G401 (cell line): Measurements from ENCODE around the gene EPHB2. TPM values are rescaled to one million over a fixed set of nuclear protein-coding genes. Genes with fewer than 3 reads are reported as not detected.
"Not testable (repeated sequence)": the region's sequence is repeated elsewhere in the genome, so short reads cannot be mapped to it uniquely, and the experiment has no call there.

Experiments used
- DNase-seq: peaks from one replicate; pipeline ENCODE4 v3.0.0-alpha.2; 2015; ENCODE audit warnings: low spot score
- in situ Hi-C: cut with HindIII; loops from 2 replicates; pipeline ENCODE4 v1.10.0; 2016; ENCODE audit warnings: low sequenced_read_pairs, mixed read lengths
- total RNA-seq: library from RNA; depleted of rRNA; stranded (reverse); fragments of >200 nt; shearing (Covaris generic); gene quantifications from 2 replicates; pipeline ENCODE4 v1.2.3, GENCODE V29; 2014

EPHB2 gene
- total RNA-seq, 1 experiment from 2014 or later, result 0.14 TPM

DNA sequence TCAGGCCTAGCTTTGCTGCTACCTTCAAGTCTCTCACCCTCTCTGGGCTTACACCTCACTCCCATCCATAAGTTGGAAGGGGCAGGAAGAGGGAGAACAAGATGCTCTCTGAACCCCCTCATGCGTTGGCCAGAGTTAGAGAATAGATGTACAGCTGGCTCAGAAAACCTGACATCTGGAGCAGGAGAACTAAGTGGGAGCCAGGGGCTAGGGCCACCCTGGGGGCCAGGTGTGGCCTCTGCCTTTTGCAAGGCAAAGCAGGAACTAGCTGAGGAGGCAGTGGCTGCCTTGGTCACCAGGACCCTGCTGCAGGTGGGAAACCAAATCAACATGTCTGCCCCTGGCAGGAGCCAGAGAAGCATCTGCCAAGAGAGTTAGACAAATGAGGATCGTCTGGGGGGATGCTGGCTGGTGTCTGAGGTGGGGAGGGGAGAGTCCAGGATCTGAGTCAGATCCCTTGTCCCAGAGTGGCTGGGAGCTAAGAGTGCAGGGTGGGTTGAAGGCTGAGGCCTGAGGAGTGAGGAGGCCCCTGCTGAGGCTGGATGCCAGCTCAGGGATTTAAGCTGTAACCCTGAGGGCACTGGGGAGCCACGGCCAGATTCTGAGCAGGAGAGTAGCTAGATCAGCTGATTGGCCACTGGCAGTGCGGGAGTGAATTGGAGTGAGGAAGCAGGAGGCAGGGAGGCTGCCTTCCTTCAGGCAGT lies 115.0 kb downstream of the EPHB2 start:
- DNase-seq, result no peak
- in situ Hi-C loops, result no loop called here

- in situ Hi-C loops, result no loop called here
- DNase-seq, result no peak
These were observed 116.3 kb downstream of the EPHB2 start for GRCh38 chr1:22826604-22827580.

DNA sequence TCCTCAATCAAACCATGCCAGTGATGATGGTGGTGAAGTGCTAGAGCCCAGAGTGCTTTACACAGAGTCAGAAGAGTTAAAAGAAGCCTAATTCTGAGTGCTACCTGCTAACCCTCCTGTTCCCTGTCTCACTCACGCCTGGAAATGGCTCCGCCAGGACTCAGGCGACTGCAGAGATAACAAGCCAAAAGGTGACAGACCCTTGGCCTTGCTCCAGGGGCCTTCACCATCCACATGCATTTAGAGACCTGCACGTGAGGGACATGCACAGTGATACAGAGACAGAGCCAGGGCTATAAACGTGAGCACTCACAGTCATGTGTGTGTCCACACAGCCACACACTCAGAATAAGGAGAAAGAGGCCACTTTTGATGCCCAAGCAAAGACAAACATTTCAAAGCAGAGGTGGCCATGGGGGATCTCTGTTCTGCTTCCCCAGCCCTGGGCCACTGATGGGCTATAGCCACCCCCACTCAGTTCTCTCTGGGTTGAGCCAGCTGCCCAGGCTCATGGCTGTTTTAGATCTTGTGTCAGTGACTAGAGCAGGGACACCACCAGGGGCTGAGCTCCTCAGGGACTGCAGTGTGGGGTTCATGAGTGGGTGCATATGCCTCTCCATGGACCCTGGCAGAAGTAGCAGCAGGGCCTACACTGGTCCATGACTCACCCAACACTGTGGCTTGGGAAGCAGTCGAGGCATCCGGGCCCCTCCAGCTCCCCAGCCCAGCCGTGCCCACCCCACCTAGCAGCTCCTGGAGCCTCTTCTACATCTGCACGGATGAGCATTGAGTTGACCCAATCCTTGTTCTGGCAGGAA lies 117.2 kb downstream of the EPHB2 start:
- in situ Hi-C loops, result no loop called here
- DNase-seq, result no peak

DNA sequence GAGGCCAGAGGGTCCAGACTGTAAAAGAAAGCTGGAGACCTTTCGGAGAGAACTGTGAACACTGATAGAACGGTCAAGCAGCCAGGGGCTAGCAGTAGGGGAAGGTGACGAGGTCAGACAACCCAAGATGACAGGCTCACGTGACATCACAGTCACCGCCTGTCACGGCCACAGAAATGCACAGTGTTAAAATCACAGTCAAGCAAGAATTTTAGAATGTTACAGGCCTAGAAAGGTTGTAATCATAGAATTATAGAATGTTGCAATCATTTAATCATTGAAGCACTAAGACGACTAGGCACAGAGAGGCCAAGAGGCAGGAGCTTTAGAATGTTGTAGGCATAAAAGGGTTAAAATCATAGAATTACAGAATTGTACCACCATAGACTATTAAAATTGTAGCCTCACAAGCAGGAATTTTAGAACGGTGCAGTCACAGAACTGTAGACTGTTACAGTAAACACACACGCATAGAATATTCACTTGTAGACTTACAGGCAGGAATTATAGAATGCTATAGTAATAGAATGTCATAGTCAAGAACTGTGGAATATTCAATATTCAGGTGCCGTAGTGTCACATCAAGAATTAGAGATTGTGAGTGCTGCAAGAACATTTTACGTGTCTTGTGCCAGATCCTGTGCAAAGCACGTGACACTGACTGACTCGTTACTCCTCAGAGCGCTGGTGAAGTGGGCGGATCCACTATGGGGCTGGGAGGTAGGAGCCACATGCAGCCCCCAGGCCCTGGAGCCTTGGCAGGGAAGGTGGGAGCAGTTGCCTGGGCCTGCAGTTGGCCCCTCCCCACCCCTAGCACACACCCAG lies 118.1 kb downstream of the EPHB2 start:
- no peak for DNase-seq
- in situ Hi-C loops, result no loop called here

DNA sequence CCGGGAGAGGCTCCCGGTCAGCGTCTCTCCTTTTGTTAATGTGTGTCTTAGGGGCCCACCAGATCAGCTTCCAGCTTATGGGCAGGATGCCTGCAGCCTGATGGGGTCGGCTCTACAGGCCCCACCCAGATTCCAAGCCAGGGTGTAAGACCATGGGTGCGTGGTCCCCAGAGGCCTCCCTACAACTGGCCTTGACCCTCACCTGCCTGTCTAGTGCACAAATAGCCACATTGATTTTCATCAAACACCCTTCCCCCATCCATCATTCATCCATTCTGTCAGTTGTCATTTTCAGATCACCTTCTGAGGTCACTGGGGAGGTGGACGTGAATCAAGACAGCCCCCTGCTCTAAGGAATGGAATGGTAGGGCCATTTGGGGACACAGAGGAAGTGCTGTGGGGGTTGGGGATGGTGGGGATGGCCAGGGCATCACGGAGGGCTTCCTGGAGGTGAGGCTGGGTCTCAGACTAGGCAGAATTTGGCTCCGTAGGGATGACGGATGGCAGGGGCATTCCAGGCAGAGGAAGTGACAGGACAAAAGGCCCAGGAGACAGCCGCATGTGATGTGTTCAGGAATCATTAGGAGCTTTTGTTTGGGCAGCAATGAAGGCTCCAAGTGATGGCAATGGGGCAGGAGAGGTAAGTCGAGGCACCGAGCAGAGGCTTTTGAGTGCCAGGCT lies 118.8 kb downstream of the EPHB2 start:
- no peak for DNase-seq
- in situ Hi-C loops, result no loop called here

DNA sequence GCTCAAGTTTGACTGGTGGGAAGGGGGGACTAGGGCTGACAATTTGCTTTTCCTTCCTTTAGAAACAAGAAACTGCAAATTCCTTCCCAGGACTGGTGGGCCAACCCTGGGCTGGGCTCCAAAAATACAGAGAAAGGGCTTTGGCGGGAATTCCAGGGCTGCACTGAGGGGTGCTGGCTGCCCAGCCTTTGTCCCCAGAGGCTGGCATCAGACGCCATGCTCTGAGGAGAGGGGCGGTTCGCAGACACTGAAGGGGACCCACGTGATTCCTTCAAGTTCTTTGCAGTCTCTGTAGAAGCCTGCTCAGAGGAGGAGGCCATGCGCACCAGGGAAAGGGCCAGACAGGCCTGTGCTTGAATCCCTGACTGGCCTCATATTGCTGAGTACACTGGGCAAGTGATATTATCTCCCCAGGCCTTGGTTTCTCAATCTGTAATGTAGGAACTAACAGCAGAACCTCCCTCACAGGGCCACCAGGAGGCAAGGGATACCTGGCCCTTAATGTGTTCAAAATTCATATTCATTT lies 119.5 kb downstream of the EPHB2 start:
- peak; percentile 15 for DNase-seq
- in situ Hi-C loops, result no loop called here

GRCh38 chr1:22830757-22831340 lies 120.2 kb downstream of the EPHB2 start:
- in situ Hi-C loops, result no loop called here
- no peak for DNase-seq

DNA sequence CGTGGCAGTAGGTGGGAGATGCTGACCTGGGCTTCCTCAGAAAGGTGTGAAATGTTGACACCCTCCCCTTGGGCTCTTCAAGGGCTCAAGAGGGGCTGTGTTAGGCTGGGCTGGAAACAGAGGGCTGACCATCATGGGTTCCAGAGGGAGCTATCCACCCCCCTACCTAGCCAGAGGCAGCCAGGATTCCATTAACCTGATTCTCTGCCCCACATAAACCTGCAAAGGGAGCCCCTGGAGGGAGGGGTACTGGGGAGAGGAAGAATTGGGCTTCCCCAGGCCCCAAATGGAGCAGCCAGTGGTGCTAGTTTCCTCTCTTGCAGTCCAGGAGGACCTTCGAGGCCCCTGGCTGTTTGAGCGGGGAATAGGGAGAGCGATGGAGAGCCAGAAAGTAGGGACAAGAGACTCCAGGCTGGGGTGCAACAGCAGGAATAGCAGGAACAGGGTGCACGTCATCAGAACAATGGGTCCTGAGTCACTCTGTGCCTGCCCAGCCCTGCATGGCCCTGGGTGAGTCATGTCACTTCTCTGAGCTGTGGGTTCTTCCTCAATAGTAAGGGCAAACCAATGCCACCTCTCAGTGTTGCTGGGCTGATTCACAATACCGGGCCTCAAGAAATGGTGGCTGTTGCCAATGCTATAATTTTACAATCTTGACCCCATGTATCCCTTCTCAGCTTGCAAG lies 121.2 kb downstream of the EPHB2 start:
- no peak for DNase-seq

DNA sequence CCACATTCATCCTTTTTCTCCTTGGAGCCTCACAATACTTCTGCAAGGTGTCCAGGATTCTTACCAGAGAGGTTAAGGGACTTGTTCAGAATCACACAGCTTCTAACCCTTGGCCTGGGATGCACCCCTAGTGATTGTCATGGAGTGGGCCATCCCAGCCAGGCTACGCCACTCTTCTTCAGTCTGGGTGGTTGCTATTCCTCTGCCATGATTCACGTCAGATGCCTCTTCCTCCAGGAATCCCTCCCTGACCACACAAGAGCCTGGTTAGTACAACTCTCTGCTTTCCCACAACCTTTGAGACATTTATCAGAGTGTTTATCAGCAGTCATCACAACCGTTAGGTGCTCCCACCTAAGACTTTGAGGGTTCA lies 121.8 kb downstream of the EPHB2 start:
- DNase-seq, result no peak
- in situ Hi-C loops, result no loop called here

More for the DNA sequence above, 121.2 kb downstream of the EPHB2 start:
- in situ Hi-C loops, result no loop called here

- DNase-seq, result no peak
These were observed 123.1 kb downstream of the EPHB2 start for GRCh38 chr1:22833699-22834098.

DNA sequence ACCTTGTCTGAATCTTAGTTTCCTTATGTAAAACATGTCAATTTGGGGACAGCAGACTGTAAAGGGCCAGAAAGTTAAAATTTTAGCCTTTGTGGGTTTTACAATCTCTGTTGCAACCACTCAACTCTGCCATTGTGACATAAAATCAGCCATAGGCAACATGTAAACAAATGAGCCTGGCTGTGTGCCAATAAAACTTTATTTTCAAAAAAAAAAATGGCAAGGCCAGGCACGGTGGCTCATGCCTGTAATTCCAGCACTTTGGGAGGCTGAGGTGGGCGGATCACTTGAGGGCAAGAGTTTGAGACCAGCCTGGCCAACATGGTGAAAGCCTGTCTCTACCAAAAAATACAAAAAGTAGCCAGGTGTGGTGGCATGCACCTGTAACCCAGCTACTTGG lies 123.8 kb downstream of the EPHB2 start:
- in situ Hi-C loops, result not testable (repeated sequence)

More at GRCh38 chr1:22833699-22834098, 123.1 kb downstream of the EPHB2 start:
- in situ Hi-C loops, result no loop called here

DNA sequence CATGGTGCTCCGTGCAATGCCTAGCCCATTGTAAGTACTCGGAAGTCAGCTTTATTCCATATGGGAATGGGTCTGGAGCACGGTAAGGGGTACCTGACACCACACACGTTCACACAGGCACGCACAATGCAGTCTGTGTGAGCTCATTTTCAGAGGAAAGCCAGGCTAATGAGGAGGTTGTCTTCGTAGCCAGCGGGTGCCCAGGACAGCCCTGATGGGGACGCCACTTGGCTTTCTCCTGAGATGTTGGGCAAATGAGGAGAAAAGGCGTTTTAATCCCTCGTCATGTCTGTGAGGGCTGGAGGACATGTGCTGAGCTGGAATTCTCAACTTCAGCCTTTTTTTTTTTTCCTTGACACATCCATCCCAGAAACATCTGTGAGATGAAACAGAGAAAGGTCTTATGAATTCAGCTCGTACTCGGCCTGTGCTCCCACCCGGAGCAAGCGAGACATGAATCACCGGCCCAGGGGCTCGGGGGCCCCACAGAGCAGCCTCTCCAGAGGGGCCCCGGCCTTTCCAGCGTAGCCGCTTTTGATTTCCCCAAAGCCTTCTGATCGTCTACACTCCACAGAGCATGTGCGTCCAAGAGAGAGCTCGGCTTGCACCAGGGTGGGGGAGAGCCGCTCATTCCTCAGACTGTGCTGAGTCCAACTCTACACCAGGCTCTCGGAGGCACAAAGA lies 125.1 kb downstream of the EPHB2 start:
- DNase-seq, result no peak
- in situ Hi-C loops, result no loop called here

More for the DNA sequence above, 123.8 kb downstream of the EPHB2 start:
- DNase-seq, result not testable (repeated sequence)

DNA sequence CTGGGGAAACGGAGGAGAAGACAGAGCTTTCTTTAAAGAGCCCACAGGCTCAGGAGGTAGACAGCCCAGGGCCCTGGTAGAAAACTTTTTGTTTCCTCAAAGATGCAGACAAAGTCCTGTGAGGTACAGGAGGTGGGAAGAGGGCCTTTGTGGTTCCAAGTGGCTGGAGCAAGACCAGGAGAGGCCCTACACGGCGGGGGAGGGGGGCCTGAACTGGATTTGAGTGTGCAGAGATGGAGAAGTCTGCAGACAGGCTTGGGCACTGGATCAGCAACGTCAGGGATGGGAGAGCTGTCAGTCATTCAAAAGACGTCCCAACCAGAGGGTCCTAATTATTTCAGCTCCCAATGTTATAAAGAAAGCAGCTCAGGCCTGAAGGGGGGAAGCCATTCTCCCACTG lies 126.2 kb downstream of the EPHB2 start:
- in situ Hi-C loops, result no loop called here
- no peak for DNase-seq

DNA sequence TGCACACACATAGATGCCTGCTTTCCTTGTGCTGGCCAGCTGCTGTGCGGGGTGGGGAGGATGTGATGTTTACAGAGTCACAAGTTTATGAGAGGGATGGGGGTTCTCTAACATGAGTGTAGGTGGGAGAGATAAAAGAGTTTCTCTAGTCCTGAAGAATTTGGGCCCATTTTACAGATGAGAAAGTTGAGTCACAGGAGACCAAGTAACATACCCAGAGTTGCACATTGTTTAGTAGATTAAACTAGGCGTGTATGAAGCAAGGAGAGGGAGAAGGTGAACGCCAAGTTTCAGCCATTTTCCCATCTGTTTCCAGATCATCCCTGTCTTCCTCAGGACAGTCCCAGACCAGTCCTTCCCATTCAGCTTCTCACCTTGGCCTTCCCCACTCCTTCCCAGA lies 126.7 kb downstream of the EPHB2 start:
- DNase-seq, result no peak
- in situ Hi-C loops, result no loop called here

DNA sequence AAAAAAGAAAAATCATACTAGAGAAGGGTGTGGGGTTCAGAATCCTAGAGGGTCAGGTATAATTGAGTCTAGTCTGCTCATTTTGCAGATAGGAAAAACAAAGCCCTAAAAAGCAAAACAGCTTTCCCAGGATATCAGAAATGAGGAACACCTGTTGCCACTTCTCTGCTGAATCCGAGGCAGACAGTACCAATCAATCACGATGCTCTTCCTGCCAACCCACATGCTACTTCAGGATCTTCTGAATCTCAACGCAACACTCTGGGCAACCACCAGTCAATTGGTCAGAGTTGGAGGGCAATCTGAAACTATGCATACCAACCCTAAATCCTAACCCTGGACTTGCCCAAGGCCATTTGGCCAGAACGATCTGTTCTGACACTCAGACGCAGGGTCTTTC lies 128.3 kb downstream of the EPHB2 start:
- DNase-seq, result no peak
- in situ Hi-C loops, result no loop called here

- in situ Hi-C loops, result no loop called here
These were observed 129.2 kb downstream of the EPHB2 start for GRCh38 chr1:22839806-22840205.

DNA sequence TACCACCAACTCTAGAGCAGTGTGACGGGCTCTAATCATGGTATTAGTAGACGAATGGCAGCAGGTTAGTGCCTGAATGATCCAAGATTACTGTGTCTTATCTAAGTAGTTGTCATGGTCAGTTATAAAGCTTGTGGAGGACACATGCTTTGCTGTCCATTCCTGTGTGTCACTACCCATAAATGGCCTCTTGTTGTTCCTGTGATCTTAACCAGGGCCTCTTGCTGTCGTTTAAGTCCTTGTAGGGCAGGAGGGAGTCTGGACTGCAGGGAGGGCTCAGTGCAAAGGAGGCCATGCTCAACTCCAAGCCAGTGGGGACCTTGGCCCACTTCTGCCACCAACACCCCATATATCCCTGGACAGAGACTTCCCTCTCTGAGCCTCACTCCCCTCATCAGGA lies 130.5 kb downstream of the EPHB2 start:
- no peak for DNase-seq
- in situ Hi-C loops, result no loop called here

More at GRCh38 chr1:22839806-22840205, 129.2 kb downstream of the EPHB2 start:
- no peak for DNase-seq
